ENCODE measurements around the gene PEX6. TPM values are rescaled to one million over a fixed set of nuclear protein-coding genes. Genes with fewer than 3 reads are reported as not detected.

The PEX6 gene
- polyA plus RNA-seq, 1 experiment, result 6.8 TPM

DNA sequence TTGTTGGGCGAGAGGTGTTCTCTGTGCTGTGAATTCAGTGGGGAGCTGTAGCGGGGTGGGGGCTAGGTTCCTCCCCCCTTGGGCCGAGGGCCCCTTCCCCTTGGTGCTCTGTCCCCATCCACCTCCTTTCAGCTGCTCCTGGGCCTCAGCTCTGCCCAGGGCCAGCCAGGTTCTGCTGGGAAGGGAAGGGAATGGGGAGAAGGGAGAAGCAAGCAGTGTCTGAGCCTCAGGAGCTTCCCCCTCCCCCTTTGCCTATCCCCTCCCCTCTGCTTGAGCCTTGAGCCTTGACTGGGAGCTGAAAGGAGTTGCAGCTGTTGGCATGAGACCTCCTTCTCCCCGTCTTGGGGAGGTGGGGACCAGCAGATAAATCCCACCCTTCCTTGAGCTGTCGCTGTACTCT is 41.9 kb upstream of the PEX6 start:
- Histone ChIP-seq H3K9me3 (ENCODE audit: control insufficient read depth, insufficient read depth, low read length) (no peaks in the 10 kb centered on the region; the same call in 1 of the 2 replicates), H3K4me3 (ENCODE audit: low read depth, low read length) (no peak overlapping the region; the same call in 1 of the 2 replicates), H3K27me3 (ENCODE audit: control insufficient read depth, insufficient read depth, low read length) (no peaks in the 10 kb centered on the region), H3K27ac (ENCODE audit: low read depth, low read length) (peak overlapping the region; percentile 85)
- ChIA-PET POLR2A (interaction anchor here (0.6 to 2.9 kb wide), 8 partner anchors 12 to 162 kb away, joined by 3 to 12 read pairs (median 4); partner anchors contain the start of genes CUL7, CUL9, KLC4 and MRPL2), CTCF (interaction anchor here (0.6 to 1.1 kb wide), 4 partner anchors 100 to 208 kb away, joined by 3 to 8 read pairs (median 4); partner anchors contain the start of gene DNPH1)
- DNase-seq (ENCODE audit: low read depth, low spot score), result no peak
- TF ChIP-seq CTCF (IDR thresholded peaks at IDR 0.05; ENCODE audit: low read depth, low read length), result no peak

DNA sequence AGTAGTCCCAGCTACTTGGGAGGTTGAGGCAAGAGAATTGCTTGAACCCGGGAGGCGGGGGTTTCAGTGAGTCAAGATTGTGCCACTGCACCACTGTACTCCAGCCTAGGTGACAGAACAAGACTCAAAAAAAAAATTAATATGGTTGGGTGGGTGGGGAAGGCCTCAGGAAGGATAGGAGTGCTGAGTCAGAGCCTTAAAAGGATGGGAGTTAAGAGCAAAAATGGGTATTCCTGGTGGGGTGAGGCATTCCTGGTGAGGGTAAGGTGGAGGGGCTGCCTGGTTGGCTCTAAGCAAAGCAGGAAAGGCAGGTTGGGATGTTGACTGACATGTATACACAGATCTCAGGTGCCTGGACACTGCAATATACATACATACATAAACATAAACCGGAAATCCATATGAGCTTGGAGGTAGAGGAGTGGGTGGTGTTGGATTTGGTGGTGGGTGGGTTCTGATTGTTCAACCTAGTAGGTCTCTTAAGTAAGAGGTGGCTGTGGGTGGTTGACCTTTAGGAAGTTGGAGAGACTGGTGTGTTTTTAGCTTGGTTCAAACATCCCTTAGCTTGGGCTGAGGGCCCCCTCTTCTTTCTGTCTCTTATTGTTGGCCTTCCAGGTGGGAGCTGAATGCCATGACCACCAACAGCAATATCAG is 41.2 kb upstream of the PEX6 start:
- no peak overlapping the region for H3K4me3 ChIP-seq (ENCODE audit: low read depth, low read length)
- DNase-seq (ENCODE audit: low read depth, low spot score), result no peak
- H3K9me3 ChIP-seq (ENCODE audit: control insufficient read depth, insufficient read depth, low read length), result no peaks in the 10 kb centered on the region; the same call in 1 of the 2 replicates
- no peaks in the 10 kb centered on the region for H3K27me3 ChIP-seq (ENCODE audit: control insufficient read depth, insufficient read depth, low read length)
- POLR2A ChIA-PET, result interaction anchor here (0.6 to 2.9 kb wide), 5 partner anchors 13 to 75 kb away, joined by 3 to 12 read pairs (median 4); partner anchors contain the start of genes CUL7, PEX6 and PPP2R5D
- peak overlapping the region; percentile 52 for H3K27ac ChIP-seq (ENCODE audit: low read depth, low read length)
- no peak for TF ChIP-seq CTCF (IDR thresholded peaks at IDR 0.05; ENCODE audit: low read depth, low read length)
- CTCF ChIA-PET, result interaction anchor here (1.1 kb wide), 2 partner anchors 119 to 124 kb away, joined by 6 to 8 read pairs; no protein-coding TSS in a partner anchor

DNA sequence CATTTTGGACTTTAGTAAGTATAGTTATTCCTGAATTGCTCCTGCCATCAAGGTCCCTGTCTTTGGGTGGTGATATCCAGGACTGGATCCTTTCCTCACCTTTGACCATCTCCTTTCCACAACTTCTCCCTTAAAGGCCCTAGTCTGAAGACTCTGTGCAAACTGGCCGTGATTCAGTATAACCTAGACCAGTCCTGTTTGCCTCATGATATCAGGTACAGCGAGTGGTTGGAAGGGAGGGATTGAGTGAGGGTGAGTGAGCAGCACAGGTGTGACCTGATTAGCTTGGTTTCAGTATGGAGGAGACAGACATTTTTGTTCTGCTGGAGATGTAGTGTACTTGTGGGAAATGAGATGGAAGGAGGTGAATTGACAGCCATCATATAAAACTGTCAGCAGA is 40.2 kb upstream of the PEX6 start:
- ChIA-PET CTCF (no interaction called here), POLR2A (no interaction called here)
- Histone ChIP-seq H3K27ac (ENCODE audit: low read depth, low read length) (no peak overlapping the region), H3K27me3 (ENCODE audit: control insufficient read depth, insufficient read depth, low read length) (no peaks in the 10 kb centered on the region), H3K4me3 (ENCODE audit: low read depth, low read length) (no peak overlapping the region), H3K9me3 (ENCODE audit: control insufficient read depth, insufficient read depth, low read length) (no peaks in the 10 kb centered on the region; the same call in 1 of the 2 replicates)
- no peak for TF ChIP-seq CTCF (IDR thresholded peaks at IDR 0.05; ENCODE audit: low read depth, low read length)
- no peak for DNase-seq (ENCODE audit: low read depth, low spot score)

DNA sequence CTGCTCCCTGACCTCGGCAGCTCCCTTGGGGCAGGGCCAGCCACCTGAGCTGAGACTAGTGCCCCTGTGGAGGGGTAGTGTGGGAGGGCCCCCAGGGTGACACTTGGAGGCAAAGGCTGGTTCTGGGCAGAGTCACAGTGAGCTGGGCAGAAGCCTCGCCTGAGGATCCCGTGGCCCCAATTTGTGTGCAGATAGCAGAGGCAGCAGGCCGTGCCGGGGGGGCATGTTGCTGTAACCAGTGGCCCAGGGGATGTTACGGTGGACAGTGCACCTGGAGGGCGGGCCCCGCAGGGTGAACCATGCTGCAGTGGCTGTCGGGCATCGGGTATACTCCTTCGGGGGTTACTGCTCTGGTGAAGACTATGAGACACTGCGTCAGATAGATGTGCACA is 38.0 kb upstream of the PEX6 start:
- CTCF ChIA-PET, result interaction anchor here (1.0 kb wide), 1 partner anchor 13 kb away, joined by 3 read pairs; no protein-coding TSS in a partner anchor
- Histone ChIP-seq H3K4me3 (ENCODE audit: low read depth, low read length) (no peak overlapping the region), H3K27me3 (ENCODE audit: control insufficient read depth, insufficient read depth, low read length) (no peaks in the 10 kb centered on the region), H3K9me3 (ENCODE audit: control insufficient read depth, insufficient read depth, low read length) (no peaks in the 10 kb centered on the region; the same call in 1 of the 2 replicates), H3K27ac (ENCODE audit: low read depth, low read length) (no peak overlapping the region)
- POLR2A ChIA-PET, result no interaction called here
- TF ChIP-seq CTCF (IDR thresholded peaks at IDR 0.05; ENCODE audit: low read depth, low read length), result no peak
- DNase-seq (ENCODE audit: low read depth, low spot score), result no peak
